ENCODE data around the gene PDE4B. TPM values are rescaled to one million over a fixed set of nuclear protein-coding genes. Genes with fewer than 3 reads are reported as not detected.

The PDE4B gene
- total and polyA plus RNA-seq, 9 of the 15 experiments (the other 6 are each of a cell fraction or from before 2014, with no cell fraction given): 0.09 TPM; not detected in 8

GRCh38 chr1:65904681-65905083 lies 112.0 kb downstream of the PDE4B start (continued):
- TF ChIP-seq FOXK1 (CRISPR knock-in tag; IDR thresholded peaks at IDR 0.05; ENCODE audit: borderline replicate concordance) (no peak), KLF16 (IDR thresholded peaks at IDR 0.05) (peak; percentile 55; the same call in 1 of the 2 replicates), BDP1 (IDR thresholded peaks at IDR 0.05; ENCODE audit: insufficient read depth, insufficient read length) (no peak), TCF7L2 (IDR thresholded peaks at IDR 0.05; ENCODE audit: low read depth, low read length) (no peak), ZNF274 (IDR thresholded peaks at IDR 0.05; ENCODE audit: borderline replicate concordance, low read depth, low read length) (no peak), NFIC (IDR thresholded peaks at IDR 0.05) (peak; percentile 69), ZNF707 (CRISPR knock-in tag; conservative IDR thresholded peaks at IDR 0.05) (no peak), TBL1XR1 (IDR thresholded peaks at IDR 0.05; ENCODE audit: low read length in 2 of 2) (peak in 1 of 2 experiments; percentile 71; a peak in 1 of 4 replicates), HDAC1 (IDR thresholded peaks at IDR 0.05) (peak in 1 of 2 experiments; percentile 41; a peak in 1 of 4 replicates), CREB3 (tag; conservative IDR thresholded peaks at IDR 0.05; ENCODE audit: low read depth) (no peak), ZNF431 (CRISPR knock-in tag; IDR thresholded peaks at IDR 0.05) (no peak), EHMT2 (IDR thresholded peaks at IDR 0.05) (peak; percentile 22; the same call in 1 of the 2 replicates), ADNP (tag; IDR thresholded peaks at IDR 0.05) (peak; percentile 61), LEF1 (IDR thresholded peaks at IDR 0.05) (peak; percentile 67; the same call in 1 of the 2 replicates), CBFA2T3 (IDR thresholded peaks at IDR 0.05) (peak; percentile 93), PHB2 (IDR thresholded peaks at IDR 0.05; ENCODE audit: low read depth) (peak; percentile 50; the same call in 1 of the 2 replicates), DMBX1 (CRISPR knock-in tag; IDR thresholded peaks at IDR 0.05; ENCODE audit: borderline replicate concordance) (peak; percentile 93; the same call in 1 of the 2 replicates), ZNF165 (CRISPR knock-in tag; IDR thresholded peaks at IDR 0.05; ENCODE audit: borderline replicate concordance) (no peak), MTA2 (IDR thresholded peaks at IDR 0.05; ENCODE audit: low read depth) (peak; percentile 71), ZNF511 (CRISPR knock-in tag; IDR thresholded peaks at IDR 0.05) (no peak), ILK (tag; IDR thresholded peaks at IDR 0.05; ENCODE audit: borderline replicate concordance, low read depth) (no peak), HDAC6 (IDR thresholded peaks at IDR 0.05; ENCODE audit: low read depth, low read length) (no peak), CBFA2T2 (conservative IDR thresholded peaks at IDR 0.05) (peak; percentile 87), MIER1 (IDR thresholded peaks at IDR 0.05; ENCODE audit: low read depth) (no peak), TGIF2 (CRISPR knock-in tag; IDR thresholded peaks at IDR 0.05) (no peak)
